ENCODE data around the gene ADM.
"Not testable (repeated sequence)": the region's sequence is repeated elsewhere in the genome, so short reads cannot be mapped to it uniquely, and the experiment has no call there.

ADM gene, protein sequence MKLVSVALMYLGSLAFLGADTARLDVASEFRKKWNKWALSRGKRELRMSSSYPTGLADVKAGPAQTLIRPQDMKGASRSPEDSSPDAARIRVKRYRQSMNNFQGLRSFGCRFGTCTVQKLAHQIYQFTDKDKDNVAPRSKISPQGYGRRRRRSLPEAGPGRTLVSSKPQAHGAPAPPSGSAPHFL

DNA sequence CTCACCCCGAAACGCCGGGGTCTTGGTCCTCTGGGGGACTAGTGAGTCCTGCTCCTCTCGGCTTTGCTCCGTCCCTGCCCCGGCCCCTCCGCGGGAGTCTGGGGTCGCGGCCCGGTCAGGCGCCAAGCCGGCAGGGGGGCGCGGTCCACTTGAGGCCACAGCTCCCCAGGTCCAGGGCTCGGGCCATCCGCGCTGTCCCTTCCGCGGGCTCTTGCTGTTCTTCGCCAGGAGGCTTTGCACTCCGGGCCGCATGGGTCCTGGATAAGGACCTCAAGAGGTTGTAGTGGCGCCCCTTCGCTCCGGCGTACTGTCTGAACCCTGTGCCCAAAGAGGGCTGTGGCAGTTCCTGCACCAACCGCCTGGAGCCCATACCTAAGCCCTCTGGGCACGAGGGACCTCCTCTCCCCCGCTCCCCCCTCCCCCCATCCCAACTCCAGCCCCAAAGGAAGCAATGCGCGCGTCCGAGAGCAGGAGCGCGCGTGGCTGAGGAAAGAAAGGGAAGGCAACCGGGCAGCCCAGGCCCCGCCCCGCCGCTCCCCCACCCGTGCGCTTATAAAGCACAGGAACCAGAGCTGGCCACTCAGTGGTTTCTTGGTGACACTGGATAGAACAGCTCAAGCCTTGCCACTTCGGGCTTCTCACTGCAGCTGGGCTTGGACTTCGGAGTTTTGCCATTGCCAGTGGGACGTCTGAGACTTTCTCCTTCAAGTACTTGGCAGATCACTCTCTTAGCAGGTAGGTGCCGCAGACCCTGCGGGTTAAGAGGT, at the start of gene ADM:
TSS of gene ADM (plus strand) at position 579 of the 767 bp plus-strand sequence. CDS start 628 bp downstream, outside the sequence.
- peak; percentile 92 for DNase-seq (ENCODE audit: low read depth)

DNA sequence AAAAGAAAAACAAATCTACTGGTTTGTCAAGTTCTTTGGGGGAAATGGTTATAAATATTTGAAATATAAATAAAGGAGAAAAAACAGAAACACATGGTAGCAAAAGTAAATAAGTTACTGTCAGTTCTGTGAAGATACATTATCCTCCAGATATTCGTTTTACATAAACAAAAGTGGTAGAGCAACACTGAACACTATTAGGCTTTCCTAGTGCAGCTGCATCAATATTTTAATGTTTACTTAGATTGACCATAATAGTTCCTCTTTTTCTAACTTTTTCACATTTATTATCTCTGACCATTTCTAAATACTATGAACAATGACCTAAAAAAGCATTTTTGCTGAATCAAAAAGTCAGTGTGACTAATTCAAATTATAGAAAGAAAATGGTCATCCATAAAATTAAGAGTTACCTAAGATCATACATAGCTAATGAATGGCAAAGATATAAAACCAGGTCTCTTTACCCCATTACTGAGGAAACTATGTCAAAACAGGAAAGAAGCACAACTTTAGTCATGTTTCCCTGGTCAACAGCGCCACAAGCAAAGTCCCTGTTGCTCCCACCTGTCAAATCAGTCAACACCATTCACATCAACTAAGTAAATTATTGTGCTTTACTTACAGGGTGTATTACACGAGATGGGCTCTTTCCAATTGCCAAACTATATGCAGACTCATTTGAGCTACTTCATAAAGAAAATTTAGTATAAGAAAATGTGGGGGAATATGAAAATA, 49.3 kb upstream of the ADM start:
- DNase-seq (ENCODE audit: low read depth), result no peak

DNA sequence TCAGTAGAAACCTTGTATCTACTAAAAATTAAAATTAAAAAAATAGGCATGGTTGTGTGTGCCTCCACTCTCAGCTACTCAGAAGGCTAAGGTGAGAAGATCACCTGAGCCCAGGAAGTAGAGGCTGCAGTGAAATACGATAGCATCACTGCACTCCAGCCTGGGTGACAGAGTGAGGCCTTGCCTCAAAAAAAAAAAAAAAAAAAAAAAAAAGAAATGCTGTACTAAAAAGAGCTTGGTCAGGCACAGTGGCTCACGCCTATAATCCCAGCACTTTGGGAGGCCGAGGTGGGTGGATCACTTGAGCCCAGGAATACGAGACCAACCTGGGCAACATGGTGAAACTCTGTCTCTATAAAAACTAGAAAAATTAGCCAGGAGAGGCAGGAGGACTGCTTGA, 47.4 kb upstream of the ADM start:
- no peak for DNase-seq (ENCODE audit: low read depth)

DNA sequence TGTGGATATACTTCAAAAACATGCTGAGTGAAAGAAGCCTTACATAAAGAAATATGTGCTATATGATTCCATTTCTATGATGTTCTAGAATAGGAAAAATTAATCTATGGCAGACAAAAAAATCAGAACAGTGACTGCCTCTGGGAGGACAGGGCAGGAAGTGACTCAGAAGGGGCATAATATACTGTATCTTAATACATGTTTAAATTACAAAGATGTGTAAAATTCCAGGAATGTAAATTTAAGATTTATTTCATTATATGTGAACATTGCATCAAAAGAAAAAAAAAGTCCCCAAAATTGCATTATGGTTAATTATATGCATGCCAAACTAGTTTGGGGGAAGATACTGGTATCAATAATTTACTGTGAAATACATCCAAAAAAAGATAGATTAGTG, 43.1 kb upstream of the ADM start:
- DNase-seq (ENCODE audit: low read depth), result peak; percentile 31

DNA sequence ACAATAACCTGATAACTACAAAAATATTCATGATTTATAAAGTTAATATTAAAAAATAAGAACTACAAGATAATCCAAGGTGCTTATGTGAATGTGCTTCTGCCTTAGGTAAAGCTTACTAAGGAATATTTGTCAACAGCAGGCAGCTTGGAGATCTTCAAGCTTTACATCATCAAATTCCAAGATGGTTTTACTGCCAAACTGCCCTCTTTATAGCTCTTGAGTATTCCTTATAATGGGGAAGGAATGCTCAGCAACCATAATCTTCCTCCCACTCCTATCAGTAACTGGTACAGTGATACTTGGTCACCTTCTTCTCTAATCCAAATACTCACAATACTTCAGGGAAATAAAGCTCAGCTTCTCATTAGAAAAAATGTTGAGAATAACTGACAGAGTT, 40.9 kb upstream of the ADM start:
- DNase-seq (ENCODE audit: low read depth), result peak; percentile 76

DNA sequence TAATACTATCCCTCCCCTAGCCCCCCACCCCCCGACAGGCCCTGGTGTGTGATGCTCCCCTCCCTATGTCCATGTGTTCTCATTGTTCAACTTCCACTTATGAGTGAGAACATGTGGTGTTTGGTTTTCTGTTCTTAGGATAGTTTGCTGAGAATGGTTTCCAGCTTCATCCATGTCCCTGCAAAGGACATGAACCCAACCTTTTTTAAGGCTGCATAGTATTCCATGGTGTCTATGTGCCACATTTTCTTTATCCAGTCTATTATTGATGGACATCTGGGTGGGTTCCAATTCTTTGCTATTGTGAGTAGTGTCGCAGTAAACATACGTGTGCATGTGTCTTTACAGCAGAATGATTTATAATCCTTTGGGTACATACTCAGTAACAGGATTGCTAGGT, 40.2 kb upstream of the ADM start:
- DNase-seq (ENCODE audit: low read depth), result not testable (repeated sequence)

DNA sequence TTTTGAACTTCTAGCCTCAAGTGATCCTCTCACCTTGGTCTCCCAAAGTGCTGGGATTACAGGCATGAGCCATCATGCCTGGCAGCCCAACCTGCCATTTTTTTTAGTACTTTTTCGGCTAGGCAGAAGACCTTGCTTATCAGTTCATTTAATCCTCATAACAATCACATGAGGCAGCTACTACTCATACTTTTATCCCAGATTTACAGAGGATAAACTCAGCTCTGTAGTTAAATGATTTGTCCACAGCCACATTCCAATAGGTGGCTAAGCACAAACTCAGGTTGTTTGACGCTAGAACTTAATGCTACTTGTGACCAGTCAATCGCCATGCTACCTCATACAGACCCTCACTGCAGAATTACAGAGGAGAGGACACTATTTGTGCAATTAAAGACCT, 38.9 kb upstream of the ADM start:
- DNase-seq (ENCODE audit: low read depth), result peak; percentile 28

DNA sequence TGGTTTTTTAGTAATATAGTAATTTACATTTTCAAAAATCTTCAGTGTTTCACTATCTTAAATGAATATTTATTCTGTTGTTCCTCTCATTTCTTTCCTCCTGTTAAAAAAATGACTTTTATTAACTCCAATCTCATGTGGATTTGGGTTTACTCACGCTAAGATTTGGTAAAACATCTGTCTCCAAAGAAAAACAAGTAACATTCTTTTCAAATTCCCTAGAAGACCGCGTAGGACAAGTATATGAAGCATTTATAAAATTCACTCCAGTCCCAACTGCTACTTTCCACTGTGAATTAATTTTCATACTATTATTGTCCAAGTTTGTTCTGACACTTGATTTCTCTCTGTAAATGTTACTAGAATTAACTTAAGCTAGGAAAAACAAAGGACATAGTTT, 37.1 kb upstream of the ADM start:
- DNase-seq (ENCODE audit: low read depth), result no peak

DNA sequence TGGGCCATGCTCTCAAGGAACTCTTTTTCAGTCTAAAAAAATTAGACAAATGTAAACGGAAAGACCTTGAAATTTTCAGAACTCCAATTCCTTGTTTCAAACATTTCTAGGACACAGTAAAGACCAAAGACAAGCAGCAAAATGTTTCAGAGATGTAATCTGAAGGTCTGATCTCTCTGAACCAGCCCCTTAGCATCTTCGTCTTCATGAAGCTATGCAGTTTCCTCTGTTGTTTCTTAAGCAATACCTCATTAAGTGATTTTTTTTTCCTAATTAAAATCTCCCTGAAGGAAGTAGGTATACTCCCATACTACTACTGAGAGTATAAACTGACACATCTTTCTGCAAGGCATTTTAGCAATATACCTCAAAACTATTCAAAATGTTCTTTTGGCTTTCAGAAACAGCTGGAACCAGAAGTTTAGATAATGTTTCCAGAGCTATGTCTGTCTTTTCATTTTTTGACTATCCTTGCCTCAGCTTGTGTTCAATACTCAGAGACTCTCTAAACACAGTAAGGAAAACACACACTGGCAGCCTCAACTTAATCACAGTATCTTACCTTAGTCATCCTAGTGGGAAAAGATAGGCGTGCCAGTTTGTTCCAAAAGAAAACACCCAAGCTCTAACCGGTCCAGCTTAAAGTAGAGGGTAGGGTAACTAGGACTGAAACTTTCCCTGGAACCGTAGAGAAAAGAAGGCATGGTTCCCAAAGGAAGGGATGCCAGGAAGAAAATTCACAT, 36.0 kb upstream of the ADM start:
- no peak for DNase-seq (ENCODE audit: low read depth)

DNA sequence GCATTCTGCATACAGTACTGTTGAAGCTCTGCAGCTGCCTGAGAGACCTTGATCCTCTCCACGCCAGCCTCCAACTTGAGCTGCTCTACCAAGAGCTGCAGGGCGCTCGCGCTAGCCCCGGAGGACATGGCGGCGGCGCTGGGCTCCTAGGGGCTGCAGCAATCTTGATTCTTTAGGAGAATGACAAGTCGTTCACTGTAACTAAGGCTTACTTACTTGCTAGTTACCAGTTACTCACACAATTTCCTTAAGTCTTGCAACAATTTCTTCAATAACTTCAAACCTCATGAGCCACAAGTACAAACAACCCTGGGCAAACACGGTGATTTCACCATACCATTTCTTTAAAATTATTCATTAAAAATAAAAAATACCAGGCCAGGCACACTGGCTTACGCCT, 32.7 kb upstream of the ADM start:
- peak; percentile 52 for DNase-seq (ENCODE audit: low read depth)

DNA sequence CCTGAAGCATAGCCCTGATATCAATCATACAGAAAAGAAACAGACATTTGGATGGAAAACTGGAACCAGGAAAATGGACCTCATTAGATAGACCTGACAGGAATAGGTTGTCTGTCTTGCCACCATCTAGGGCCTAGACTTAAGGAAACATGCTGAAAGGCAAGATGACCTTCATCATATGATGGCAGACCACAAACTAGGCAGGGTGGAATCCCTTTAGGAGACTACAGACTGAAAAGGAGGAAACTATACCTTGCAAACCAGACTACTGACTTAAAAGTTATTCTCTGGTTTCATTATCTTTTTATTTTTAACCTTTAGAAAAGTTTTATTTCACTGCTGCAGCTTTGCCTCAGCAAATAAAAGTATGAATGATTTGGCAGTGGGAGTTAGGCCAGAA, 31.1 kb upstream of the ADM start:
- DNase-seq (ENCODE audit: low read depth), result no peak

DNA sequence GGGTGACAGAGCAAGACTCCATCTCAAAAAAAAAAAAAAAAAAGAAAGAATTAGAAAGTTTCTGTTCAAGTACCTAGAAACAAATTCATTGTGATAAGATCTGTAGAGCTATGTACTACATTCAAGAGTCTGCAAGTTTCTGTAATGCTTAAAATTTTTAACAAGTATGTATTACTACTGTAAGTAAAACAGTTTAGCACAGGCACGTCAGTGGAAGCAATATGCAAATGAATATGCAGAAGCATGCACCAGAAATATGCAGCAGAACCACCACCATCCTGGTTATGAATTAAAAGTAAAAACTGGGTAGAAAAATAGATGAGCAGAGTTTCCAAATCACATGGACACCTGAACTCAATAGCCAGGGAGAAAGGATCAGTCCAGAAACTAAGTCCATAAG, 30.1 kb upstream of the ADM start:
- no peak for DNase-seq (ENCODE audit: low read depth)

DNA sequence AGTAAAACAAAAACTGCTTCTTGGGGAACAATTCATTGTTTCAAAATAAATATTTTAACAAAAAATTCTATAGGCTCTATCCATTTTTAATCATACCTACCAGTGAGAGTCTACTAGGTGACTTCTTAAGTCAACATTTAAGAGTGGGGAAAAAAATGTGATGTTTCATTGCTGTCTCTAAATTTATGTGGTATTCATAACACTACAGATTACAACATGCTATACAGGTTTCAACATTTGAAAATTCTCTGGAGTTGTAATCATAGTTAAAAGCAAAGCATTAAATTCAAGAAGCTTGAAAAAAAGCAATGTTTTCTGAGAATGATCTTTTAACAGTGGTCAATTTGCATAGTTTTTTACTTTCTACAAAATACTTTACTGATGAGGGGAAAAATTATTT, 29.2 kb upstream of the ADM start:
- peak; percentile 60 for DNase-seq (ENCODE audit: low read depth)

DNA sequence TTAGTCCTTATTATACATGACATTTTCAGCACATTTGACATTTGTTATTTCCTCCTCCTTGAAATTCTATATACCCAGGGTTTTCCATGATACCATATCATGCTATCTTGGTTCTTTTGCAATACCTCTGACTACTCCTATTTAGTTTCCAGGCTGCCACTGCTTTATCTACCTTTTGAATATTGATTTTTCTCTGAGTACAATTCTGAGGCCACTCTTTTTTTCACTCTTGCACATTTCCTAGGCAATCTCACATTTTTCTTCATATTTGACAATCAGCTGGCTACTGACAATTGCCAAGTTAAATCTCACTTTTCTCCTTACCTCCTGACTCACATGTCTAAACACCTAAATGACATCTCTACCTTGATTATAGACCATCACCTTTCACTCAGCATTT, 22.8 kb upstream of the ADM start:
- no peak for DNase-seq (ENCODE audit: low read depth)

DNA sequence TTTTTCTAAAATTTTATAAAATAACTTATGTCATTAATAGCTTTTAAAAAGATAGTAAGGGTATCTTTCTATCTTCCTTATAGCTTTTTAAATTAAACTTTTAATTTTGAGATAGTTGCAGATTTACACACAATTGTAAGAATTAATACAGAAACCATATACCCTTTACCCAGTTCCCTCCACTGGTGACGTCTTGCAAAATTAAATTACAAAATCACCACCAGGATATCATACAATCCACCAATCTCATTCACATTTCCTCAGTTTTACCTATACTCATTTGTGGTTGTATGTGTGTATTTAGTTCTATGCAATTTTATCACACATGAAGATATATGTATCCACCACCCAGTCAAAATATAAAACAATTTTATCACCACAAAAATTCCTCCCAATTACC, 20.9 kb upstream of the ADM start:
- no peak for DNase-seq (ENCODE audit: low read depth)

DNA sequence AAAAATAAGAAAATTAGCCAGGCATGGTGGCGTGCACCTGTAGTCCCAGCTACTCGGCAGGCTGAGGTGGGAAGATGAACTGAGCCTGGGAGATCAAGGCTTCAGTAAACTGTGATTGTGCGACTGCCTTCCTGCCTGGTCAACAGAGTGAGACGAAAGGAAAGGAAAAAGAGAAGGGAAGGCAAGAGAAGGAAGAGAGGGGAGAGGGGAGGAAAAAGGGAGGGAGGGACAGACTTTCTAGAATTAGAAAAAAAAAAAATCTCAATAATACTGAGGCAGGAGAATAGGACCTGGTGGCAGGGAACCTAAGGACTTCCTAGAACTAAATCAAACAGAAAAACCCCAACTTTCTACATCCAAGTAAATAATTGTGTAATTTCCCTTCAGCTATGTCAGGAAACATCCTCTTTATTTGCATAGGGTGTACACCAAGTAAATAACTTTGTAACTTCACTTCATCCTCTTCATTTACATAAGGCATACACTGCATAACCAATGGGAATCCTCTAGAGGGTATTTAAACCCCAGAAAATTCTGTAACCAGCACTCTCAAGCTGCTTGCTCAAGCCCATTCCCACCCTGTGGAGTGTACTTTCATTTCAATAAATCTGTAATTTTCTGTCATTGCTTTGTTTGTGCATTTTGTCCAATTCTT, 19.6 kb upstream of the ADM start:
- DNase-seq (ENCODE audit: low read depth), result no peak

DNA sequence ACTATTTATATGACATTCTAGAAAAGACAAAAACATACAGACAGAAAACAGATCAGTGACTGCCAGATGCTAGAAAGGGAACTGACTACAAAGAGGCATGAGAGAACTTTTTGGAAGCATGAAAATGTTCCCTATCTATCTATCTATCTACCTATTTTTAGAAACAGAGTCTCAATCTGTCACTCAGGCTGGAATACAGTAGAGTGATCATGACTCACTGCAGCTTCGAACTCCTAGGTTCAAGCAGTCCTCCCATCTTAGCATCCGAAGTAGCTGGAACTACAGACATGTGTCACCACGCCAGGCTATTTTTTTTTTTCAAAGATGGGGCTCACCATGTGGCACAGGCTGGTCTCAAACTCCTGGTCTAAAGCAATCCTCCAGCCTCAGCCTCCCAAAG, 17.7 kb upstream of the ADM start:
- no peak for DNase-seq (ENCODE audit: low read depth)

DNA sequence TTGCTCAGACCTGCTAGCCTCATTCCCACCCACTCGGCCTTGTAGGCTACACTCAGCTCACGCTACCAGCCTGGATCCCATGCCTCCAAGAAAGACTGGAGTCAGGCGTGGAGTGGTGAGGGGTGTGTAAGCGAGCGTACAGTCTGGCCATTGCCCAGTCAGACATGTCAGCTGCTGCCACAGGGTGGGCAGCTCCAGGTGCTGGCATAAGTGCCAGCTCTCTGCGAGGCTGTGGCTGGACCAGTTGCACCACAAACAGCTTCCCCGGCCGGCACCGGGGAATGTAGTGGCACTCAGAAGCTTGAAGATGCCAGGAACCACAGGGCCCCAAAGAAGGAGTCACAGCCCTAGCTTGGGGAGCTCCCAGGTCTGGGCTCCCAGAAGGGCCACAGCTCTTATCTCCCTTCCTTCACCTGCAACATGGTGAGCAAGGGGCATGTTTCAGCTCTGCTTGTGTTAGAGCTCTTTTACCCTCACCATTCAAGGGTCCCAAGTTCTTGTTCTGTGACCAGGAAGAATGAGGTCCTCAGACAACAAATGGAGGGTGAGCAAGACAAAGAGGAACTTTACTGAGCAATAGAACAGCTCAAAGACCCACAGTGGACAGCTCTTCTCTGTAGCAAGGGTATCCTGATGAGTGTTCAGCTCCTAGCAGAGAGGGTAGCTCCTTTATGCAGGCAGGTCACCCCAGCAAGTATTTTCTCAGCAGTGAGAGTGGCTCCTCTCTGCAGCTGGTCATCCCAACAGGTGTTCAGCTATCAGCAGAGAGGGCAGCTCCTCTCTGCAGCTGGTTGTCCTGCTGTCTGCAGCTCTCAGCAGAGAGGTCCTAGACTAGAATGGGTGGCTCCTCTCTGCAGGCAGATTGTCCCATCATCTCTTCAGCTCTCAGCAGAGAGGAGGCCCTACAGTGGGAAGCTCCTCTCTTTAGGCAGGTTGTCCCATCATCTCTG, 16.8 kb upstream of the ADM start:
- DNase-seq (ENCODE audit: low read depth), result no peak

DNA sequence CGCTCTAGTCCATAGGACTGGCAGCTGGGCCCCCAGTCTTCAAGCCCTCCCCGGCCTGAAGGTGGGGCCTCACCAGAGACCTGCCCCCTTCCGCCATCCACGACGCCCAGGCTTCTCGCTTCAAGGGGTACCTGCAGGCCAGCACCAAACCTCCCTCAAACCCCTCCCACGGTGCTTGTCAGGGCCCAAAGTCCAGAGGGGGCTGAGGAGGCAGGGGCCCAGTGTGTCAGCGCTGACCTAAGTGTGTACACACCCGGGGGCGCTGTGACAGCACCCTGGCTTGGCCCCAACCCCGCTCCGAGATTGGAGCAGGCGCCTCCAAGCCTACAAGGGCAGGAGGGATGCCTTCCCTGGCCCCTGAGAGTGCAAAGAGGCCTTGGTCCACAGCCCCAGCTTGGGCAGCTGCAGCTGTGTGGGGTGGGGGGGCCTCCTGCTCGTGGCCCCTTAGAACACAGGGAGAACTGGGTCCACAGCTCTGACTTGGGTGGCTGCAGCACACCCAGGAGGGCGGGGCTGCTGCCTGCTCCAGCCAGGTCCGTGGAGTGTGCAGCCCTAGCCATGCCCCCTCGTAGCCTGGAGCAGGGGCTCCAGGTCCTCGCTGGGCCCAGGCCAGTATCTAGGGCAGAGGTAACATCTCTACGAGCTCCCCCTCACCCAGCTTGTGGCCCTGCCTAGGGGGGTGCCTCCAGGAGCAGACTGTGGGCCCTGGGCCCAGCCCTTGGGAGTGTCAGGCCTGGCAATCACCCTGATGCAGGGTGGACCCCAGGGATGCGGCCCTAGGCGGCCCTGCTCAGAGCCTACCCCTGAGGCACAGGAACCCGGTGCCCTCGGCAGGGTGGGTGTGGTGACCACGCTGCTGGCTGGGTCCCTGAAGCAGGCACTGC, 15.8 kb upstream of the ADM start:
- DNase-seq (ENCODE audit: low read depth), result no peak

All from iris pigment epithelial cell (primary cell).